Fibroblast of mammary gland (primary cell): ENCODE data around the gene IRF2BP1.

ENCODE experiments used
- DNase-seq: peaks from one replicate; pipeline ENCODE4 v3.0.0-alpha.2; 2010; ENCODE audit warnings: low read depth
- H3K4me3 ChIP-seq: 2 replicates; pipeline ENCODE4 v1.5.1; 2011; ENCODE audit warnings: low read depth, mild to moderate bottlenecking, low read length, moderate library complexity; ENCODE audit not compliant: control insufficient read depth
- CTCF ChIP-seq: conservative IDR thresholded peaks from 2 replicates; pipeline ENCODE4 v1.5.1; 2011; ENCODE audit warnings: low read depth, low read length, inconsistent platforms; ENCODE audit not compliant: control insufficient read depth, insufficient read depth

IRF2BP1 gene

GRCh38 chr19:45902651-45903625 lies 17.0 kb upstream of the IRF2BP1 start:
- no peak for TF ChIP-seq CTCF
- H3K4me3 ChIP-seq, result peak overlapping the region; percentile 88
- peak; percentile 95 for DNase-seq

GRCh38 chr19:45901912-45902650 lies 16.1 kb upstream of the IRF2BP1 start, which contains the start of gene MYPOP:
Gene MYPOP (minus strand): TSS chr19:45902613. CDS start chr19:45901773, 840 bp downstream.
- peak within 1 kb of the TSS; percentile 88 for H3K4me3 ChIP-seq
- no peak for DNase-seq
- TF ChIP-seq CTCF, result no peak

DNA sequence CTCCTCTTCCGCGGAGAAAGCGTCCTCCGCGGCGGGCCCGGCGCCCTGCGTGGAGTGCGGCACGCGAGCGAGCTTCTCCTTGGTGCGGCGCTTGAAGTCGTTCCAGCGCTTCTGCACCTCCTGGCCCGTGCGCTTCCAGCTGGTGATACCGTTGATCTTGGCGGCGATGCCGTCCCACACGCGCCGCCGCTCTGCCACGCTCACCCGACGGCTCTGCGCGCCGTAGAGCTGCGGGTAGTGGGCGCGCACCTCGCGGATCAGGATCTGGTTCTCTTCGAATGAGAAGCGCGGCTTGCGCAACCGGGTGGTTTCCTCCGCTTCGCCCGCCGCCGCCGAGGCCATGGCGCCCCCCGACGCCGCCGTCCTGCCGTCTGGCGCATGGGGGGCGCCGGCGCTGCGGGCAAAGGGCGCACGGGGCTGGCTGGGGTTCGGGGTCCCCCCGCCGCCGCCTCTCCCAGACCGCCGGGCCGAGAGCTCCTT lies 15.5 kb upstream of the IRF2BP1 start:
- H3K4me3 ChIP-seq, result peak overlapping the region; percentile 88
- DNase-seq, result peak; percentile 44
- TF ChIP-seq CTCF, result no peak

DNA sequence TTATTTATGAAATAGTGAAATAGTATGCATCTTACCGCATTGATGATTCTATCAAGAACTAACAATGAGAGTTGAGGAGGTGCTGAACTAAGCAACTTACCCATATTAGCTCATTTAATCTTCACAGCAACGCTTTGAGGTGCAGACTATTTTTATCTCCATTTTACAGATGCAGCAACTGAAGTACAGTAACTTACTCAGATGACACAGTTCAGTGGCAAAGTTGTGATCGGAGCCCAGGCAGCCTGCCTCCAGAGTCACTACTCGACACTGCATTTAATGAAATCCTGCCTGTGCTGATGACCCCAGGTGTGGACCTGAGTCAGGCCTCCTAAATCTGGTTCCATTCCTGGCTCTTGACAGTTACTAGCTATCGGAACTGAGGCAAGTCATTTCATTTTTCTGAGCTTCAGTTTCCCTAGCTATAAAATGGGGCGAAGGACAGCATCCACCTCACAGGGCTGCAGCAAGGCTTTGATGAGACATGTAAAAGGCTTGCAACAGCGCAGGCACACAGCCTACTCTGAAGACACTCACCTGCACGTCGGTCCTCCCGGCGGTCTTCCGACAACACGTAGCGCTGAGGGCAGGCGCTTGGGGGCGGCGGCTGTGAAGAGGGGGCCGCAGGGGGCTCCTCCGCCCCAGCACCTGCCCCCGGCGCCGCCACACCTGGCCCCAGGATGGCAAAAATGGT lies 14.9 kb upstream of the IRF2BP1 start:
- peak overlapping the region; percentile 43 for H3K4me3 ChIP-seq
- no peak for TF ChIP-seq CTCF
- DNase-seq, result no peak

DNA sequence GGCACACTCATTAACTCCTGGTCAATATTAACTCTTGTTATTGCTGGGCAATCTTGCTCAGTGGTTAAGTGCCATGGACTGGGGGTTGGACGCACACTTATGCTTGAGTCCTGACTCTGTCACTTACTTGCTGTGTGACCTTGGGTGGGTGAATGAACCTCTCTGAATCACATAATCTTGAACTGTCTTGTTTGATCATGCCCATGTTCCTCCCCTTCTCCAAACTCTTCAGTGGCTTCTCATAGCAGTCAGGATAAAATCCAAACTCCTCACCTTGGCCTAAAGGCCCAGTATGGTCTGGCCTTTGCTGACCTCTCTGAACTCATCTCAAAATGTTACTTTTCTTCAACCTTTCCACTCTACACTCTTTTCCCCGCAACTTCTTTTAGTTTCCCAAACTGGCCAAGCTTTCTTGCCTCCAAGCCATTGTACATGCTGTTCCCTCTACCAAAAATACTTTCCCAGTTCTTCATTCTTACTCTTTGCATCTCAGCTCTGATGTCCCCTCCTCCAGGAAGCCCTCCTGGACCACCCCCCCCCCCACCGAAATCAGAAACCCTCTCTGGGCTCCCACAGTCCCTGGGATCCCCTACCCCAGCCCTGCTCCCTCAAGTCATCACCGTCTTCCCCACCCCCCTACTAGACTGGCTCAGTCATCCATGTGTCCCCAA lies 14.1 kb upstream of the IRF2BP1 start:
- no peak for TF ChIP-seq CTCF
- H3K4me3 ChIP-seq, result no peak overlapping the region
- no peak for DNase-seq

- no peak for DNase-seq
- TF ChIP-seq CTCF, result no peak
- H3K4me3 ChIP-seq, result no peak overlapping the region
Observed at GRCh38 chr19:45899253-45899652, 13.3 kb upstream of the IRF2BP1 start.
